Measurements from ENCODE around the gene VTCN1.
"Not testable (repeated sequence)": the region's sequence is repeated elsewhere in the genome, so short reads cannot be mapped to it uniquely, and the experiment has no call there.

The VTCN1 gene, protein sequence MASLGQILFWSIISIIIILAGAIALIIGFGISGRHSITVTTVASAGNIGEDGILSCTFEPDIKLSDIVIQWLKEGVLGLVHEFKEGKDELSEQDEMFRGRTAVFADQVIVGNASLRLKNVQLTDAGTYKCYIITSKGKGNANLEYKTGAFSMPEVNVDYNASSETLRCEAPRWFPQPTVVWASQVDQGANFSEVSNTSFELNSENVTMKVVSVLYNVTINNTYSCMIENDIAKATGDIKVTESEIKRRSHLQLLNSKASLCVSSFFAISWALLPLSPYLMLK

GRCh38 chr1:117210831-117211261, at the start of gene VTCN1:
Gene VTCN1, minus strand, starts transcription at chr1:117210927. Its CDS starts 72 bp downstream, at chr1:117210855.
- DNase-seq (ENCODE audit: low read depth in 1 of 2, low spot score in 1 of 2) = no peak

DNA sequence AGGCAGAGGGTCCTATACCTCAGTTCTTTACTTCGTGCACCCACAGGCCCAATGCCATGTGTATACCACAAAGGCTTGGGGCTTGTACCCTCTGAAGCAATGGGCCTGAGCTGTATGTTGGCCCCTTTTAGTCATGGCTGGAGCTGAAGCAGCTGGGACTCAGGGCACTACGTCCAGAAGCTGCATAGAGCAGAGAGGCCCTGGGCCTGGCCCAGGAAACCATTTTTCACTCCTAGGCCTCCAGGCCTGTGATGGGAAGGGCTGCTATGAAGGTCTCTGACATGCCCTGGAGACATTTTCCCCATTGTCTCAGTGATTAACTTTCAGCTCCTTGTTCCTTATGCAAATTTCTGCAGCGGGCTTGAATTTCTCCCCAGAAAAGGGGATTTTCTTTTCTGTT, 48.1 kb upstream of the VTCN1 start:
- DNase-seq (ENCODE audit: low read depth in 1 of 2, low spot score in 1 of 2) = no peak

- DNase-seq (ENCODE audit: low read depth in 1 of 2, low spot score in 1 of 2) = not testable (repeated sequence)
Observed at GRCh38 chr1:117258075-117258474, 47.3 kb upstream of the VTCN1 start.

DNA sequence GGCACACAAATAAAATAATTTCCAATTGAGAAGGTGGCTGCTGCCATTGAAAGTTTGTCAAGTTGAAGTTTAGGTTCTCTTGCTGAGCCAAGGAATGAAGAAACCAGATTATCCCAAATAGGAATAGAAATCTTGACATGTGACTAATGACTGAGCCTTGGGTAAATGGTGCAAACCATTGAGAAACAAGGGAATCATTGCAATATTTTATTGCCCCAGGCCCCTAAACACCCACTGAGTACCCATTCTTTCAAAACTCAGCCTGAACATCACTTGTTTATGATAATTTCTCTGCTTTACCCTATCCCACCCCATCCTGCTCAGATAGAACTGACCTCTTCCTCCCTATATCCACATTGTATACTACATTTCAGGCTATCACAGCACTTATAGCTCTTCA, 46.6 kb upstream of the VTCN1 start:
- no peak for DNase-seq (ENCODE audit: low read depth in 1 of 2, low spot score in 1 of 2)

- no peak for DNase-seq (ENCODE audit: low read depth in 1 of 2, low spot score in 1 of 2)
Observed at GRCh38 chr1:117250061-117250606, 39.4 kb upstream of the VTCN1 start.

- DNase-seq (ENCODE audit: low read depth in 1 of 2, low spot score in 1 of 2) = no peak
Observed at GRCh38 chr1:117244971-117245370, 34.2 kb upstream of the VTCN1 start.

DNA sequence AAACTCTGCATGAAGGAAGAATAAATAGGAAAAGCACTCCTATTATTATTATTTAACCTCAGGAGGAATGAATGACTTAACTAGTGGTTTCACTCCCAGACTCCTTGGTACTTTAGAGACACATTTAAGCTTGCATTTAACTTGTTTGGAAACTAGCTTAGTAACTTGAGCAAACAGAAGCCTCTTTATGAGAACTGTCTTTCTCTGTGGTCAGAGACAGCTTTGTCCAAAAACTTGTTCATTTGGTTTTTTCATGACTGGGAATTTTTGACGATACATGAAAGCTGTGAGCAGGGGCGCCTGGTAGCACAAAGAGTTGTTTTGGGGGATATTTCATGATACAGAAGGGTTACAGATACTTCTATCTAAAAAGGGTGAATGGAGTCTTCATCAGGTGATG, 33.6 kb upstream of the VTCN1 start:
- DNase-seq (ENCODE audit: low read depth in 1 of 2, low spot score in 1 of 2) = no peak

GRCh38 chr1:117241512-117241911, 30.8 kb upstream of the VTCN1 start:
- no peak for DNase-seq (ENCODE audit: low read depth in 1 of 2, low spot score in 1 of 2)

GRCh38 chr1:117240547-117240946, 29.8 kb upstream of the VTCN1 start:
- no peak for DNase-seq (ENCODE audit: low read depth in 1 of 2, low spot score in 1 of 2)

DNA sequence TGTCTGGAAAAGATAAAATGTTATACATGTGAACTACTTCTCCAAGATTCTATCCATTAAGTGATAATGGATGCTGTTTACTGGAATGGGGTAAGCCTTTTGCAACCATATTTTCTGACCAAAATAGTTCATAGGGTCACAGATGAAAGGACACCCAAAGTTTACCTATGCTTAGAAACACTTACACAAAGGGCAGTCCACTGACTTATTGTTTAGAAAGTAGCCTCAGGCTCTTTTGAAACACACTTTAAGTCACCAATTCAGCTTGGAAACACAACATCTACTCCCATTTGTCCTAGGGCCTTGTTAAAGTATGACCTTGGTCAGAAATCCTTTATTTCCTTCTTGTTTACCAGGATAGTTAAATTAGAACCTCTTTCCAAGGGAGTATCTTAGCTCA, 28.7 kb upstream of the VTCN1 start:
- DNase-seq (ENCODE audit: low read depth in 1 of 2, low spot score in 1 of 2) = no peak

GRCh38 chr1:117237726-117238381, 27.1 kb upstream of the VTCN1 start:
- DNase-seq (ENCODE audit: low read depth in 1 of 2, low spot score in 1 of 2) = no peak

DNA sequence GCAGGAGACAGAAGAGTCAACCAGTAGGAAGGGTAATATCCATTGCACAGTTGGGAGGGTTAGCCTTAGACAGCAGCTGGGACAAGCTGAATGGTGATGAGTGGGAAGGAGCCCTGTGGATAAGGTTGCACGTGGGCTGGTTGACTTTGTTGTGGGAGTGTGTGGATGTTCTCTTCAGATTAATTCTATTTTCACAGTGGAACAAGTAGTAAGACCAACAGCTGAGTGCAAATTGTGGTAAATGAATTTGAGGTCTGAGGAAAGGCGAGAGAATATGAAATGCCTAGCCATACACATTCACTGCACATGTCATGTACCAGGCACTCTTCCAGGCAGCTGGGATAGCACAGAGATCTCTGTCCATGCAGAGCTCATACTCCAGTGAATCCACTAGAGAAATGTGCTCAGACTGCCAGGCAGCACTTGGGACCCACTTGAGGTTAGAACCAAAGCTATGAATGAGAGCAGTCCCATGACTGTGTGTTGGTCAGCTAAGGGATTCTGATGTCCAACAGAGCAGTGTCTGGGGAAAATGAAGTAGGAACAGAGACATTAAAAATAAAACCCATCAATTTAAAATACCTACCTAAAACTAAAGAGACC, 25.2 kb upstream of the VTCN1 start:
- no peak for DNase-seq (ENCODE audit: low read depth in 1 of 2, low spot score in 1 of 2)

DNA sequence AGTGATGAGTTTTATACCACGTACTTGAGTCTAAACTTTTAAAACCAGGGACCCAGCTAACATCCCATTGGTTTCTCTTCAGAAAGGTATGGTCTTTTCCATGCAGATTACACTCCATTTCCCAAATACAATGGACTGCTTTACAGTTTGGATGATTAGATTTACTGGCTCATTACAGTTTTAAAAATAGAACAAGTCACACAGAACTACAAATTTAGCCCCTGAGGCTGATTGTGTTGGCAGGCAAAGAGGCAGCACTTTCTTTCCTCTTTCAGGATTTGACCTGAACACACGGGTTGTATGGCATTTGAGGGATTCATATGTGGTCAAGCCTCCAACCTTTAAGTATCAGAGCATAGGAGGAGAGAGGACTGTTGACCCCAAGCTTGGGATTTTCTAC, 21.8 kb upstream of the VTCN1 start:
- no peak for DNase-seq (ENCODE audit: low read depth in 1 of 2, low spot score in 1 of 2)

GRCh38 chr1:117231748-117232373, 21.1 kb upstream of the VTCN1 start:
- no peak for DNase-seq (ENCODE audit: low read depth in 1 of 2, low spot score in 1 of 2)

- no peak for DNase-seq (ENCODE audit: low read depth in 1 of 2, low spot score in 1 of 2)
Observed at GRCh38 chr1:117231312-117231711, 20.6 kb upstream of the VTCN1 start.

GRCh38 chr1:117229217-117229616, 18.5 kb upstream of the VTCN1 start:
- no peak for DNase-seq (ENCODE audit: low read depth in 1 of 2, low spot score in 1 of 2)

DNA sequence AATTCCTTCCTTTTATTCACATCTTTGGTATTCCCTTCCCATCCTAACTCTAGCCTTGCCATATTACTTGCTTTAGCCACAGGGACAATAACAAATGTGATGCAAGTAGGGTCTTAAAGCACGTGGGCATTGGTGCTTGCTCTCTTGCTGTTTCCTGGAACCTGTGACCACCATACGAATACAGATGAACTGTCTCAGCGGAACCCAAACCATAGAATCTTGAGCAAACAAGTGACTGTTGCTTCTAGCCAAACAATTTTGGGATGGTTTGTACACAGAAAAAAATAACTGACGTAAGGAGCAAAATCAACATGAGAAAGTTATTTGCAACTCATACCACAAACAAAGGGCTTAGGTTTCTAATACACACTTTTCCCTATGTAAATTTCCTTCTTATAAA, 15.2 kb upstream of the VTCN1 start:
- no peak for DNase-seq (ENCODE audit: low read depth in 1 of 2, low spot score in 1 of 2)

- no peak for DNase-seq (ENCODE audit: low read depth in 1 of 2, low spot score in 1 of 2)
Observed at GRCh38 chr1:117216718-117217117, 6.0 kb upstream of the VTCN1 start.

GRCh38 chr1:117215733-117216462, 5.2 kb upstream of the VTCN1 start:
- no peak for DNase-seq (ENCODE audit: low read depth in 1 of 2, low spot score in 1 of 2)

DNA sequence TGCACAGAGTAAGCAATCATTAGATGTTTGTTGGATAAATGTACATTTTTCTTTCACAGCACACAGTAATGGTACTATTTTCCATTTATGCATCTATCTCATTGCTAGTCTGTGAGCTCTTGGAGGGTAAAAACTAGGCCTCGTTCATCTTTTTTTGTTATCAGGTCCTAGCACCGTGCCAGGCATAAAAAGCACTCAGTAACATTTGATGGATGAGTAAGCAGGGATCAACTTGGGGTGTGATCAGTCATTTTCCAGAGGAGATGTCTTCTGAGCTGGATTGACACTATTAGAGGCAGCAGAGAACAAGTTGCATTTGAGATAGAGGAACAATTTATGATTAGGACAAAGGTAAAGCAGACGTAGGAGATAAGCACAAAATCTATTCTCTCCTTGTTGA, 4.3 kb upstream of the VTCN1 start:
- DNase-seq (ENCODE audit: low read depth in 1 of 2, low spot score in 1 of 2) = no peak

GRCh38 chr1:117213046-117213445, 2.3 kb upstream of the VTCN1 start:
- DNase-seq (ENCODE audit: low read depth in 1 of 2, low spot score in 1 of 2) = no peak
